Lower leg skin (tissue), 3 donors: ENCODE results near the gene SLC9A9.

Experiments used
- POLR2A ChIP-seq, 2 donors: fragments of 450-650 bp; IDR thresholded peaks; one replicate each; pipeline ENCODE4 v1.6.1; 2016 to 2017; ENCODE audit warnings: antibody characterized with exemption in 2 of 2, mild to moderate bottlenecking in 1 of 2, moderate library complexity in 1 of 2
- TF ChIP-seq, protein P1 (sequence below), 3 donors: fragments of 450-650 bp; IDR thresholded peaks; one replicate each; pipeline ENCODE4 v1.5.1; 2016; ENCODE audit warnings: antibody characterized with exemption in 3 of 3, mild to moderate bottlenecking in 3 of 3, moderate library complexity in 2 of 3

DNA sequence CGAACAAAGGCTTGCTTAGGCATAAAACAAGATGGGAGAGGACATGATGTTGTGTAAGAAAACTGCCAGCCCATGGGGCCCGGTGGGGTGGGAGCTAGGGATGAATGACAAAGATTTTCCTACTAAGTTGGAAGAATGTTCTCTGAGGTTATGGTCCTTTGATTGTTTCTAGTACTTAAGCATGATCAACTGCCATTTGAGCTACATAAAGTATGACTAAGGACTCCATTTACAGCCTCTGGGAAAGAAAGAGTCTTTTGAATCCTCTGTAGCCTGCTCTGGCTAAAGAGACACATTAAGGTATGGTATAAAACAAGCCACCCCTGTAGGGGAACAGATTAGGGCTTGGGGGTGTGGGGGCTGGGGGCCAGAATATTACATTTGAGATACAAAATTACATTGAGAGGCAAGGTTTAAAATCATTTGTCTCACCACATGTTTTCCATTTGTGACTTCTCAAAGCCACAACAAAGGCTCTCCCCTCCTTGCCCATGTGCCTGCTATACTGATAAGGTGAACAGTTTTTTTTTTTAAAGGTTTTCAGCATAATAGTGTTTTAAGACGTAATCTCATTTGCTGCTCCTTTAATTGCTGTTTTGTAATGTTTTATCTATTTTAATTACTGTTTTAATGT is 405.3 kb downstream of the SLC9A9 start:
- TF ChIP-seq, protein P1, sequence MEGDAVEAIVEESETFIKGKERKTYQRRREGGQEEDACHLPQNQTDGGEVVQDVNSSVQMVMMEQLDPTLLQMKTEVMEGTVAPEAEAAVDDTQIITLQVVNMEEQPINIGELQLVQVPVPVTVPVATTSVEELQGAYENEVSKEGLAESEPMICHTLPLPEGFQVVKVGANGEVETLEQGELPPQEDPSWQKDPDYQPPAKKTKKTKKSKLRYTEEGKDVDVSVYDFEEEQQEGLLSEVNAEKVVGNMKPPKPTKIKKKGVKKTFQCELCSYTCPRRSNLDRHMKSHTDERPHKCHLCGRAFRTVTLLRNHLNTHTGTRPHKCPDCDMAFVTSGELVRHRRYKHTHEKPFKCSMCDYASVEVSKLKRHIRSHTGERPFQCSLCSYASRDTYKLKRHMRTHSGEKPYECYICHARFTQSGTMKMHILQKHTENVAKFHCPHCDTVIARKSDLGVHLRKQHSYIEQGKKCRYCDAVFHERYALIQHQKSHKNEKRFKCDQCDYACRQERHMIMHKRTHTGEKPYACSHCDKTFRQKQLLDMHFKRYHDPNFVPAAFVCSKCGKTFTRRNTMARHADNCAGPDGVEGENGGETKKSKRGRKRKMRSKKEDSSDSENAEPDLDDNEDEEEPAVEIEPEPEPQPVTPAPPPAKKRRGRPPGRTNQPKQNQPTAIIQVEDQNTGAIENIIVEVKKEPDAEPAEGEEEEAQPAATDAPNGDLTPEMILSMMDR (IDR thresholded peaks at IDR 0.05) = no peak
- no peak for TF ChIP-seq POLR2A (IDR thresholded peaks at IDR 0.05)
